IPS DF 19.7 (cell line): Measurements from ENCODE around the gene RGS4.
"Not testable (repeated sequence)": the region's sequence is repeated elsewhere in the genome, so short reads cannot be mapped to it uniquely, and the experiment has no call there.

ENCODE experiments used
- DNase-seq: peaks from one replicate; pipeline ENCODE4 v3.0.0-alpha.2; 2013; ENCODE audit warnings: low read depth, low spot score

Gene RGS4

GRCh38 chr1:163068716-163069115 is 445 bp upstream of the RGS4 start:
- no peak for DNase-seq

- no peak for DNase-seq
Observed at GRCh38 chr1:163069655-163070277, 605 bp downstream of the RGS4 start.

GRCh38 chr1:163071405-163072255 is 2.5 kb downstream of the RGS4 start:
- DNase-seq: peak; percentile 20

GRCh38 chr1:163072658-163073057 is 3.5 kb downstream of the RGS4 start:
- DNase-seq: no peak

- no peak for DNase-seq
Observed at GRCh38 chr1:163074004-163074403, 4.8 kb downstream of the RGS4 start.

GRCh38 chr1:163074716-163075284 is 5.6 kb downstream of the RGS4 start:
- no peak for DNase-seq

- DNase-seq: no peak
Observed at GRCh38 chr1:163076044-163076443, 6.9 kb downstream of the RGS4 start.

GRCh38 chr1:163076446-163076845 is 7.3 kb downstream of the RGS4 start:
- DNase-seq: no peak

GRCh38 chr1:163076981-163077761 is 8.0 kb downstream of the RGS4 start:
- no peak for DNase-seq

GRCh38 chr1:163082971-163083370 is 13.8 kb downstream of the RGS4 start:
- DNase-seq: no peak

GRCh38 chr1:163083690-163084089 is 14.5 kb downstream of the RGS4 start:
- no peak for DNase-seq

GRCh38 chr1:163084330-163084729 is 15.2 kb downstream of the RGS4 start:
- DNase-seq: no peak

GRCh38 chr1:163085041-163085903 is 16.1 kb downstream of the RGS4 start:
- DNase-seq: no peak

GRCh38 chr1:163085904-163086268 is 16.7 kb downstream of the RGS4 start:
- no peak for DNase-seq

GRCh38 chr1:163089117-163089516 is 20.0 kb downstream of the RGS4 start:
- DNase-seq: not testable (repeated sequence)

GRCh38 chr1:163090321-163090945 is 21.3 kb downstream of the RGS4 start:
- DNase-seq: no peak

GRCh38 chr1:163093169-163093568 is 24.0 kb downstream of the RGS4 start:
- DNase-seq: no peak

GRCh38 chr1:163093579-163093978 is 24.4 kb downstream of the RGS4 start:
- DNase-seq: no peak

- no peak for DNase-seq
Observed at GRCh38 chr1:163094182-163094581, 25.0 kb downstream of the RGS4 start.

- DNase-seq: no peak
Observed at GRCh38 chr1:163094589-163094988, 25.4 kb downstream of the RGS4 start.

- DNase-seq: no peak
Observed at GRCh38 chr1:163095213-163095612, 26.1 kb downstream of the RGS4 start.
